H1 (cell line): Measurements from ENCODE around the gene CHD3. TPM values are rescaled to one million over a fixed set of nuclear protein-coding genes. Genes with fewer than 3 reads are reported as not detected.

Source experiments
- ATF2 ChIP-seq: IDR thresholded peaks from 2 replicates; pipeline ENCODE4 v1.6.1; 2012; ENCODE audit warnings: low read length, inconsistent platforms
- ATF3 ChIP-seq: IDR thresholded peaks from 2 replicates; pipeline ENCODE4 v1.6.1; 2011; ENCODE audit warnings: low read depth, mild to moderate bottlenecking, low read length; ENCODE audit not compliant: insufficient read depth
- BRCA1 ChIP-seq: IDR thresholded peaks from 2 replicates; pipeline ENCODE4 v1.6.1; 2012; ENCODE audit warnings: low read depth, low read length, improper control_type of control experiment
- CBX8 ChIP-seq: fragments of 300-800, 300-1000 bp; sonication (generic); IDR thresholded peaks from 2 replicates; pipeline ENCODE4 v1.7.1; 2016; ENCODE audit warnings: low read depth, low read length, borderline replicate concordance
- CHD7 ChIP-seq: fragments of 300-600 bp; sonication (generic); IDR thresholded peaks from 2 replicates; pipeline ENCODE4 v1.7.1; 2012; ENCODE audit warnings: low read length, moderate library complexity, mild to moderate bottlenecking, inconsistent platforms; ENCODE audit not compliant: insufficient replicate concordance
- GABPA ChIP-seq: IDR thresholded peaks from 2 replicates; pipeline ENCODE4 v1.6.1; 2011; ENCODE audit warnings: mild to moderate bottlenecking, low read length, moderate library complexity, borderline replicate concordance; ENCODE audit not compliant: insufficient read depth
- HDAC2 ChIP-seq, 2 experiments: fragments of 300-600 bp in 1 of 2; sonication (generic) in 1 of 2; IDR thresholded peaks; 2 replicates each; pipeline ENCODE4 v1.6.1; 2011 to 2012; ENCODE audit warnings: low read depth in 2 of 2, low read length in 2 of 2, mild to moderate bottlenecking in 2 of 2, moderate library complexity in 2 of 2, borderline replicate concordance in 1 of 2, inconsistent platforms in 1 of 2
- KDM5A ChIP-seq: fragments of 200-600 bp; IDR thresholded peaks from 2 replicates; pipeline ENCODE4 v1.7.1; 2012; ENCODE audit warnings: mild to moderate bottlenecking, low read length, inconsistent platforms, mixed read lengths
- SUZ12 ChIP-seq: fragments of 200-600 bp; sonication (generic); IDR thresholded peaks from 2 replicates; pipeline ENCODE4 v1.6.1; 2012; ENCODE audit warnings: mild to moderate bottlenecking, inconsistent platforms, low read length, moderate library complexity, mixed read lengths
- polyA plus RNA-seq, 7 experiments: library from polyadenylated mRNA; depleted of rRNA in 3 of 7; stranded (reverse) in 5 of 7; unstranded in 2 of 7; fragments of >200 nt in 5 of 7; fragments of 200-250 nt in 2 of 7; gene quantifications; 1 replicate in 5 of 7; 2 replicates in 1 of 7; 4 replicates in 1 of 7; pipeline versions ENCODE4 v1.2.1 to v1.2.3, GENCODE V29; 2011 to 2013; ENCODE audit warnings: missing spikeins in 2 of 7, mixed read lengths in 2 of 7
- total RNA-seq: library from RNA; stranded (reverse); fragmentation: NEBNext Ultra II Directional; extraction: Animal tissue kit (Norgen Biotek cat#: 25700); gene quantifications from 2 replicates; pipeline ENCODE4 v1.2.1, GENCODE V29; 2021

CHD3 gene
- total and polyA plus RNA-seq, 2 of the 8 experiments (the other 6 are each of a cell fraction or from before 2014, with no cell fraction given): 12.3 to 12.9 TPM

- TF ChIP-seq CHD7 (no peak), HDAC2 (IDR thresholded peaks at IDR 0.05; ENCODE audit: borderline replicate concordance in 1 of 2, low read depth in 2 of 2, low read length in 2 of 2) (no peak), SUZ12 (no peak), CBX8 (no peak), BRCA1 (no peak), GABPA (no peak), ATF2 (no peak), ATF3 (no peak), KDM5A (no peak)
These were observed 6.3 kb downstream of the CHD3 start (continued) for GRCh38 chr17:7894866-7895265.
